ENCODE measurements around the gene LEKR1. TPM values are rescaled to one million over a fixed set of nuclear protein-coding genes. Genes with fewer than 3 reads are reported as not detected.
A peak's percentile ranks its signal among the peaks of the same experiment; 100 is the strongest.

LEKR1 gene
- total and polyA plus RNA-seq, 2 donors = 1.0 to 1.7 TPM

DNA sequence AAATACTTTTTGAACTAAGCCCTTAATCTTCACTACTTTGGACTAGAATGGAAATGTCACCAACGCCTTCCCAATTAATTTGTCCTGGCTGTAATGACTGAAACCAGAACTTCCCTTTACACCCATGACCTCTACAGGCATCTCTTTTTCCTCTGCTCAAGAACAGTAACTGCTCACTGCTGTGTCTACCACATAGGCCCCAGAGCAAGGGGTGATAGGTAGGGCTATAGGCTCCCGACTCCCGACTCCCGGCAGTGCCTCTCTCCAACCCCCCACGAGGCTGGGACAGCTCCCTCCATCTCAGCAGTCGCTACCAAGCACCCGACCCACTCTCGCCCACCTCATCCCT is 384 bp upstream of the LEKR1 start:
- Histone ChIP-seq H3K27ac (ENCODE audit: low read depth in 1 of 2, low read length in 1 of 2) (peak overlapping the region; percentile 38 to 81), H3K4me1 (ENCODE audit: control insufficient read depth in 2 of 2, insufficient read depth in 2 of 2, low read length in 2 of 2) (peaks cover 2 to 13% of the 10 kb centered on the region in 2 donors), H3K27me3 (ENCODE audit: control insufficient read depth in 2 of 2, insufficient read depth in 1 of 2, low read length in 1 of 2) (no peaks in the 10 kb centered on the region), H3K36me3 (ENCODE audit: control insufficient read depth in 2 of 2, insufficient read depth in 2 of 2, low read length in 1 of 2) (no peaks in the 10 kb centered on the region), H3K9me3 (ENCODE audit: control insufficient read depth in 2 of 2, insufficient read depth in 1 of 2, low read length in 1 of 2) (peaks cover 0 to 3% of the 10 kb centered on the region in 2 donors), H3K4me3 (ENCODE audit: low read length in 2 of 2) (peak overlapping the region; percentile 69 to 78)
- DNase-seq (ENCODE audit: low read depth in 6 of 9, low spot score in 9 of 9) = peak in 1 of 9 donors; percentile 24
- WGBS = 4% methylated on average over 8 of the region's 8 CpGs

DNA sequence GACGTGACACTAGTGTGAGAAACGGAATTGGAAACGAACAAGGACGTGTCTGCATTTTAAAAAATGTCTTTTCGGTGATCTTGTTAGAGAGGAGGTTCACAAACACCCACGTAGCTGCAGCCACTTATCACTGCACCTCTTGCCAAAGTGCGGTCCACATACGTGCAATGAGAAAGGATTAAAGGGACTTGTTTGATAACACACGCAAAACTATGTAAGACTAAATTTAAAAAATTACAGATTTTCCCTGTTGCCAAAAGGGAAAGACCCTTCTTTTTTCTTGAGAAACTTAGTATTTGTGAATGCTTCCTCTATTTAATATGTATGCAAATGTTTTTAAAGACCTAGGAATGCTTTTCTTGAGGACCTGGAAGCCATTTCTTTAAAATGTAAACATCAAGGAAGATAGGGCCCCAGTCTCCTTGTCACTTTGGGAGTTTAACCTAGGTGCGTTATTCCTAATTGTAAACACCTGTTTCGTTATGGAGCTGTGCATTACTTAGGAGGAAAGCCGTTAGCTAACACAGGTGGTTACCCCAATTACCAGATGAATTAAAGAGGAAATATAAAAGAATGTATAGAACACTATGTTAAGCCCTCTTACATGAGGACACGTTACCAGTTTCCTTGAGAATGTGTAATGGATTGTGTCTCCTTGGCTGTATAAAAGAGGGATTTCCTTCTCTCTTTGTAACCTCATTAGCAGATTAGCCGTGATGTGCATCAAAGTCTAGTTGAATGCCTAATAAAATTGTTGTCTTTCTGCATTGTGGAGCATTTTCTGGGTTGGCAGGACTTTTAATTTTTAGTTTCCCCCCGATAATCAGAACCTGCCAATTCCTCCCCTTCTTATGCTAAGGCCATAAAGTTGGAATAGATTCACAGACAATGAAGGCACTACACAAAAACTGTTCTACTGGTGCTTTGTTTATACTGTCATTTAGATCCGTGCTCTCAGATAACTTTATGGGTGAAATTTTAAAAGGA is 1.0 kb downstream of the LEKR1 start:
- H3K4me3 ChIP-seq (ENCODE audit: low read length in 2 of 2) = peak overlapping the region; percentile 69 to 78
- peak in 2 of 9 donors; percentile 31 to 35 for DNase-seq (ENCODE audit: low read depth in 6 of 9, low spot score in 9 of 9)
- H3K27me3 ChIP-seq (ENCODE audit: control insufficient read depth in 2 of 2, insufficient read depth in 1 of 2, low read length in 1 of 2) = no peaks in the 10 kb centered on the region
- H3K9me3 ChIP-seq (ENCODE audit: control insufficient read depth in 2 of 2, insufficient read depth in 1 of 2, low read length in 1 of 2) = peaks cover 0 to 3% of the 10 kb centered on the region in 2 donors
- no peaks in the 10 kb centered on the region for H3K36me3 ChIP-seq (ENCODE audit: control insufficient read depth in 2 of 2, insufficient read depth in 2 of 2, low read length in 1 of 2)
- 50% methylated on average over 16 of the region's 16 CpGs for WGBS
- peaks cover 2 to 13% of the 10 kb centered on the region in 2 donors for H3K4me1 ChIP-seq (ENCODE audit: control insufficient read depth in 2 of 2, insufficient read depth in 2 of 2, low read length in 2 of 2)
- peak overlapping the region; percentile 38 to 81 for H3K27ac ChIP-seq (ENCODE audit: low read depth in 1 of 2, low read length in 1 of 2)

DNA sequence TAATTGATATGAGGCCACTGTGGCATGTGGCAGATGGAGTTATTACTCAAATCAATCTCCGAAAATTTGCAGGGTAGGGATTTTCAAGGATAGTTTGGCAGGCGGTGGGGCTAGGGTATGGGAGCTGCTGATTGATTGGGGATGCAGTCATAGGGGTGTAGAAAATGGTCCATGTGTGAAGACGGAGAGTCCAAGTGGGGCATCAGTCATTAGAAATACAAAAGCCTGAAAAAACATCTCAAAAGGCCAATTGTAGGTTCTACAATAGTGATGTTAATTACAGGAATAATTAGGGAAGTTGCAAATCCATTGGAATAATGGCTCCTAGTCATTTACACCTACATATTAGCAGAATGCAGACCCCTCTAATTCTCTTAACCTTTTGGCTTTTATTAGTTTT is 4.9 kb downstream of the LEKR1 start:
- Histone ChIP-seq H3K27ac (ENCODE audit: low read depth in 1 of 2, low read length in 1 of 2) (no peak overlapping the region), H3K4me3 (ENCODE audit: low read length in 2 of 2) (no peak overlapping the region), H3K4me1 (ENCODE audit: control insufficient read depth in 2 of 2, insufficient read depth in 2 of 2, low read length in 2 of 2) (peaks cover 0 to 8% of the 10 kb centered on the region in 2 donors), H3K27me3 (ENCODE audit: control insufficient read depth in 2 of 2, insufficient read depth in 1 of 2, low read length in 1 of 2) (no peaks in the 10 kb centered on the region), H3K9me3 (ENCODE audit: control insufficient read depth in 2 of 2, insufficient read depth in 1 of 2, low read length in 1 of 2) (peaks cover 0 to 2% of the 10 kb centered on the region in 2 donors), H3K36me3 (ENCODE audit: control insufficient read depth in 2 of 2, insufficient read depth in 2 of 2, low read length in 1 of 2) (no peaks in the 10 kb centered on the region)
- WGBS = 96% methylated on average over 3 of the region's 3 CpGs
- DNase-seq (ENCODE audit: low read depth in 6 of 9, low spot score in 9 of 9) = no peak

DNA sequence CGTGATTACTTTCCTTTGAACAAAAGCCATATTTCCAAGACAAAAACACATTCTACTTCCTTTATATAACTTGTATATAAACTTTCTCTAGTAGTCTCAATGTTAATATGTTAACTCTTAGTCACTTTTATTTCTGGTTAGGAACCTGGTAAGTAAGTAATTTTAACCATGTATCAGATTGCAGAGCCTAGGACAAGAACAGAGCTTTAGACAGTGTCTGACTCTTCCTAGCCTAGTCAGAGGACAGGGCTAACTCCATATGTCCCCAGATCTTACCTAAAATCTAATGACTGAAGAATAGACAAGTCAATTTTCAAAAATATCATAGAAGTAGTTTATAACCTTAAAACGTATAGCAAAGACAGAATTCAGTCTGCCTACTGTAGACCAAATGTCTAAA is 8.3 kb downstream of the LEKR1 start:
- Histone ChIP-seq H3K27ac (ENCODE audit: low read depth in 1 of 2, low read length in 1 of 2) (no peak overlapping the region), H3K9me3 (ENCODE audit: control insufficient read depth in 2 of 2, insufficient read depth in 1 of 2, low read length in 1 of 2) (no peaks in the 10 kb centered on the region), H3K27me3 (ENCODE audit: control insufficient read depth in 2 of 2, insufficient read depth in 1 of 2, low read length in 1 of 2) (no peaks in the 10 kb centered on the region), H3K36me3 (ENCODE audit: control insufficient read depth in 2 of 2, insufficient read depth in 2 of 2, low read length in 1 of 2) (no peaks in the 10 kb centered on the region), H3K4me3 (ENCODE audit: low read length in 2 of 2) (no peak overlapping the region), H3K4me1 (ENCODE audit: control insufficient read depth in 2 of 2, insufficient read depth in 2 of 2, low read length in 2 of 2) (no peaks in the 10 kb centered on the region)
- no peak for DNase-seq (ENCODE audit: low read depth in 6 of 9, low spot score in 9 of 9)
- WGBS = 99% methylated on average over 2 of the region's 2 CpGs

DNA sequence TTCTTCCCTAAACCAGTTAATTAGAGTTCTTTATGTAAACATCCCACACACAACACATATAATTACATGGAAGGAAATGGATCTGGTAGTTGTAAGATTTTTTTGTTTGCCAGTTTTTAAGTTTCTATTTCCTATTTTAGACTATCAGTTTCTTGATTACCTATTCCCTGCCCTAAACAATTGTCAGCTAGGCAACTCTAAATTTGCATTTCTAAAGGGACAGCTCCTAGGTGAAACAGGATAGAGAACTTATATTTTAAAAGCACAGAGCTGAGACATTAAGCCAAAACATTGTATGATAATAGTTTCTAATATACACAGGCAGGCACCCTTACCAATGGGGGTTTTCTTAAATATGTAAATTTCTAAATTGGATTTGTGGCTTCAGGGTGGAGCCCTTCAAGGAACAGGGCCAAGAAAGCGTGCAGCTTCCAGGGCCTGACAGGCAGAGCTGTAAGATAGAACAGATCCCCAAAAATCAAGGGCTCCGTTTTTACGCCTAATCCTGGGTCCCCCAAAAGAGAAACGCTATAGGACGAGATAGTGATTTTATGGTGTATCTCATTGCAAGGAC is 8.9 kb downstream of the LEKR1 start:
- Histone ChIP-seq H3K27ac (ENCODE audit: low read depth in 1 of 2, low read length in 1 of 2) (no peak overlapping the region), H3K4me3 (ENCODE audit: low read length in 2 of 2) (no peak overlapping the region), H3K36me3 (ENCODE audit: control insufficient read depth in 2 of 2, insufficient read depth in 2 of 2, low read length in 1 of 2) (no peaks in the 10 kb centered on the region), H3K4me1 (ENCODE audit: control insufficient read depth in 2 of 2, insufficient read depth in 2 of 2, low read length in 2 of 2) (no peaks in the 10 kb centered on the region), H3K9me3 (ENCODE audit: control insufficient read depth in 2 of 2, insufficient read depth in 1 of 2, low read length in 1 of 2) (no peaks in the 10 kb centered on the region), H3K27me3 (ENCODE audit: control insufficient read depth in 2 of 2, insufficient read depth in 1 of 2, low read length in 1 of 2) (no peaks in the 10 kb centered on the region)
- DNase-seq (ENCODE audit: low read depth in 6 of 9, low spot score in 9 of 9) = no peak
- 98% methylated on average over 5 of the region's 5 CpGs for WGBS

DNA sequence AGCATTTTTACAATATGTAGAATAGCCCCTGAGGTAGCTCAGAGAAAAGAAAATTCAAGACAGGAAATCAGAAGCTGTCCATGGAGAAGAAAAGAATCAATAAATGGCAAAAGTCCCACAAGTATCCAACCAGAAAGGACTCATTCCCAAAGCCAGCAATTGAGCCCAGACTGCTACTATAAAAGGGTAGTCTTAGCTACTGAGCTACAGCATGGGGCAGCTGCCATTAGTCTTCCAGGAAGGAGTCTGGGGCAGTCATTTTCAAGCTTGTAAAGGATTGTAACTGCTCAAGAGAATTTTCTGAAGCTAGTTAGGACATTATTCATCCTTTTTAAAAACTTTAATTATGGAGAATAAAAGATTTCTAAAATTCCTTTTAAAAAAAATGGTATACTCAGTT is 10.5 kb downstream of the LEKR1 start:
- no peaks in the 10 kb centered on the region for H3K4me1 ChIP-seq (ENCODE audit: control insufficient read depth in 2 of 2, insufficient read depth in 2 of 2, low read length in 2 of 2)
- no peaks in the 10 kb centered on the region for H3K36me3 ChIP-seq (ENCODE audit: control insufficient read depth in 2 of 2, insufficient read depth in 2 of 2, low read length in 1 of 2)
- H3K27ac ChIP-seq (ENCODE audit: low read depth in 1 of 2, low read length in 1 of 2) = no peak overlapping the region
- no peak for DNase-seq (ENCODE audit: low read depth in 6 of 9, low spot score in 9 of 9)
- H3K27me3 ChIP-seq (ENCODE audit: control insufficient read depth in 2 of 2, insufficient read depth in 1 of 2, low read length in 1 of 2) = no peaks in the 10 kb centered on the region
- H3K4me3 ChIP-seq (ENCODE audit: low read length in 2 of 2) = no peak overlapping the region
- H3K9me3 ChIP-seq (ENCODE audit: control insufficient read depth in 2 of 2, insufficient read depth in 1 of 2, low read length in 1 of 2) = no peaks in the 10 kb centered on the region

DNA sequence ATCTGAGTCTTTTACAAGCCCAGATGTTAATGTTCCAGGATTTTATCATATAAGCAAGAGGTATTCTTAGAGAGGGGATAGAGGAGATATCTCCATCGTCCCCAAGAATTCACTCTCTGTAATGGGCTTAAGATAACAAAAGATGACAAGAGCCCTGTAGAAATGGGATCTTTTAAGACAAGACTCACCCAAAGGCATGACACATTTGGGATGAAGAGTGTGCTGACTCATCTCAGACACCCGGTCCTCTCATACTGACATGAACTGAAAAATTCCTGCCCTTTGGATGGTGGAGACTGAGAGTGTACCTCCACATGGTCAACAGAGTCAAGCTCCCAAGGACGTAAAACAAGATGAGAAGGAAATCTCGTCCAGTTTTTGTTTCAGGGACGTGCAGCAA is 11.0 kb downstream of the LEKR1 start:
- no peak overlapping the region for H3K4me3 ChIP-seq (ENCODE audit: low read length in 2 of 2)
- no peaks in the 10 kb centered on the region for H3K4me1 ChIP-seq (ENCODE audit: control insufficient read depth in 2 of 2, insufficient read depth in 2 of 2, low read length in 2 of 2)
- no peaks in the 10 kb centered on the region for H3K9me3 ChIP-seq (ENCODE audit: control insufficient read depth in 2 of 2, insufficient read depth in 1 of 2, low read length in 1 of 2)
- WGBS = 76% methylated on average over 5 of the region's 5 CpGs
- H3K36me3 ChIP-seq (ENCODE audit: control insufficient read depth in 2 of 2, insufficient read depth in 2 of 2, low read length in 1 of 2) = no peaks in the 10 kb centered on the region
- no peak for DNase-seq (ENCODE audit: low read depth in 6 of 9, low spot score in 9 of 9)
- H3K27ac ChIP-seq (ENCODE audit: low read depth in 1 of 2, low read length in 1 of 2) = no peak overlapping the region
- no peaks in the 10 kb centered on the region for H3K27me3 ChIP-seq (ENCODE audit: control insufficient read depth in 2 of 2, insufficient read depth in 1 of 2, low read length in 1 of 2)

DNA sequence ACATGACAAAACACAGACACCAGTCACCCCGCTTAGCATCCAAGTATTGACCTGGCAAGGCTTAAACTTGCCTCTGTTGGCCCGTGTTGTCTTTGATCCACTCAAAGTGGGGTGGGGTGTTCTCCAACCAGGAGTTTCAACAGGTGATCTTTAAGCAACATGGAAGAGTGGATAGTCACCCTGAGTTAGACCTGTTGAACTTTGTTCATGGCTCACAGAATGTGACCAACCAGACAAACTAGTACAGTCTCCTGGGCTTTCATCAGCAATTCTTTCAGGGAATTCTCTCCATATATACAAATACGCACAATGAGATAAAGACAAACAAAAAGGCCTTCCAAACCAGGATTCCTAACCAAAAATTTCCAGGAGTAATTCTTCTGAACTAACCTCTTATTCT is 11.9 kb downstream of the LEKR1 start:
- DNase-seq (ENCODE audit: low read depth in 6 of 9, low spot score in 9 of 9) = no peak
- no peaks in the 10 kb centered on the region for H3K4me1 ChIP-seq (ENCODE audit: control insufficient read depth in 2 of 2, insufficient read depth in 2 of 2, low read length in 2 of 2)
- 98% methylated on average over 3 of the region's 3 CpGs for WGBS

DNA sequence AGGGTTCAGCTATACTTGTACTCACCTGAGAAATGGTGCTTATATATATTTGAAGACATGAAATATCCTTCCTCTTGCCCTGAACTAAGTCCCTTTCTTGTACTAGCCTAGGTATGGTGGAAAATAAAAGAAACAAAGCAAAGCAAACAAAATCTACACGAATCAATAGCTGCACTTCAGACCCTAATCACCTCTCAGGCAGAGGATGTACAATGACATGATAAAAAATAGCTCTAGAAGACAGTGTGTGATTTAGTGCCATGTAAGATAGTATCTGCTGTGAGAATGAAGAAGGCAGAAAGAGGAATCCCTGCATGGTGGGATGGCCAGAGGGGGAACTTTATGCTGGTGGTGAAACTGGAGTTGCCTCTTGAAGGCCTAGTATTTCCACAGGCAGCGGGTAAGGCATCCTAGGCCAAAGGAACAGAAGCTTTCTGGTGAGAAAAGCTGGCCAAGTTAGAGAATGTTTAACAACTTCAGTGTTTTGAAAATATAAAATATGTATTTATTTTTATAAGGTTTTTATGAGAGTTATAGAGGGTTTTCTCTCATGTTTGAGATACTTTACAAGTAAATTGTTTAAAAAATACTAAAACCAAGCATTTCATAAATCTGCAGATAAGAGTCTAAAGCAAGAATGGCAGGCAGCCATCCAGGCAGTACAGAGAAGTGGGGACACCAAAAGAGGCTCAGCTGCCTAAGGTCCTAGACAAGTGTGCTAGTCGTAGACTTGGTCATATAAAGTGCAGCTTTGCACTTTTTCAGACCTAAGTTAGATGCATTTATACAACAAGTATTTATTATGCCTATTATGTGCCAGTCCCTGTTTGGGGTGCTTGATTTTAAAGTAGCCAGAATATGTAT is 14.9 kb downstream of the LEKR1 start:
- no peak overlapping the region for H3K27ac ChIP-seq (ENCODE audit: low read depth in 1 of 2, low read length in 1 of 2)
- no peak for DNase-seq (ENCODE audit: low read depth in 6 of 9, low spot score in 9 of 9)
- H3K27me3 ChIP-seq (ENCODE audit: control insufficient read depth in 2 of 2, insufficient read depth in 1 of 2, low read length in 1 of 2) = no peaks in the 10 kb centered on the region
- WGBS = 96% methylated on average over 3 of the region's 3 CpGs
- no peaks in the 10 kb centered on the region for H3K9me3 ChIP-seq (ENCODE audit: control insufficient read depth in 2 of 2, insufficient read depth in 1 of 2, low read length in 1 of 2)
- H3K36me3 ChIP-seq (ENCODE audit: control insufficient read depth in 2 of 2, insufficient read depth in 2 of 2, low read length in 1 of 2) = no peaks in the 10 kb centered on the region
- no peak overlapping the region for H3K4me3 ChIP-seq (ENCODE audit: low read length in 2 of 2)
- H3K4me1 ChIP-seq (ENCODE audit: control insufficient read depth in 2 of 2, insufficient read depth in 2 of 2, low read length in 2 of 2) = no peaks in the 10 kb centered on the region

More for the DNA sequence above, 11.9 kb downstream of the LEKR1 start:
- Histone ChIP-seq H3K4me3 (ENCODE audit: low read length in 2 of 2) (no peak overlapping the region), H3K27ac (ENCODE audit: low read depth in 1 of 2, low read length in 1 of 2) (no peak overlapping the region), H3K9me3 (ENCODE audit: control insufficient read depth in 2 of 2, insufficient read depth in 1 of 2, low read length in 1 of 2) (no peaks in the 10 kb centered on the region), H3K36me3 (ENCODE audit: control insufficient read depth in 2 of 2, insufficient read depth in 2 of 2, low read length in 1 of 2) (no peaks in the 10 kb centered on the region), H3K27me3 (ENCODE audit: control insufficient read depth in 2 of 2, insufficient read depth in 1 of 2, low read length in 1 of 2) (no peaks in the 10 kb centered on the region)

Measured in thymus (tissue), 11 donors.